ENCODE results near the gene DPM1.

Gene DPM1

DNA sequence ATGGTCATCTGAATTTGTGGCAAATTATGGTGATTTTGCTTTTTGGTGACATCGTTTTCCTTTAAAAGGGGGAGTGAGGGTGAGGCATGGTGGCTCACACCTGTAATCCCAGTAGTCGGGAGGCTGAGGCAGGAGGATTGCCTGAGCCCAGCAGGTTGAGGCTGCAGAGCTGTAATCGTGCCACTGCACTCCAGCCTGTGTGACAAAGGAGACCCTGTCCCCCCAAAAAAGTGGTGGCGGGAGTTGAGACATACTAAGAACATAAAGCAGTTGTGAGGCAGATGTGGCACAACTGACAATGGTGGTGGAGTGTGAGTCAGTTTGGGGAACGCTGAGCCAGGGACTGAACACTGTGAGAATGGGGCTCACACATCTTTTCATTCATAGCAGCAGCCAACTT lies 72.6 kb downstream of the DPM1 start:
- no peak for TF ChIP-seq ZFX (IDR thresholded peaks at IDR 0.05; ENCODE audit: borderline replicate concordance)
- TF ChIP-seq, protein P1, sequence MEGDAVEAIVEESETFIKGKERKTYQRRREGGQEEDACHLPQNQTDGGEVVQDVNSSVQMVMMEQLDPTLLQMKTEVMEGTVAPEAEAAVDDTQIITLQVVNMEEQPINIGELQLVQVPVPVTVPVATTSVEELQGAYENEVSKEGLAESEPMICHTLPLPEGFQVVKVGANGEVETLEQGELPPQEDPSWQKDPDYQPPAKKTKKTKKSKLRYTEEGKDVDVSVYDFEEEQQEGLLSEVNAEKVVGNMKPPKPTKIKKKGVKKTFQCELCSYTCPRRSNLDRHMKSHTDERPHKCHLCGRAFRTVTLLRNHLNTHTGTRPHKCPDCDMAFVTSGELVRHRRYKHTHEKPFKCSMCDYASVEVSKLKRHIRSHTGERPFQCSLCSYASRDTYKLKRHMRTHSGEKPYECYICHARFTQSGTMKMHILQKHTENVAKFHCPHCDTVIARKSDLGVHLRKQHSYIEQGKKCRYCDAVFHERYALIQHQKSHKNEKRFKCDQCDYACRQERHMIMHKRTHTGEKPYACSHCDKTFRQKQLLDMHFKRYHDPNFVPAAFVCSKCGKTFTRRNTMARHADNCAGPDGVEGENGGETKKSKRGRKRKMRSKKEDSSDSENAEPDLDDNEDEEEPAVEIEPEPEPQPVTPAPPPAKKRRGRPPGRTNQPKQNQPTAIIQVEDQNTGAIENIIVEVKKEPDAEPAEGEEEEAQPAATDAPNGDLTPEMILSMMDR (IDR thresholded peaks at IDR 0.05): no peak
- H3K27ac ChIP-seq: no peak overlapping the region

DNA sequence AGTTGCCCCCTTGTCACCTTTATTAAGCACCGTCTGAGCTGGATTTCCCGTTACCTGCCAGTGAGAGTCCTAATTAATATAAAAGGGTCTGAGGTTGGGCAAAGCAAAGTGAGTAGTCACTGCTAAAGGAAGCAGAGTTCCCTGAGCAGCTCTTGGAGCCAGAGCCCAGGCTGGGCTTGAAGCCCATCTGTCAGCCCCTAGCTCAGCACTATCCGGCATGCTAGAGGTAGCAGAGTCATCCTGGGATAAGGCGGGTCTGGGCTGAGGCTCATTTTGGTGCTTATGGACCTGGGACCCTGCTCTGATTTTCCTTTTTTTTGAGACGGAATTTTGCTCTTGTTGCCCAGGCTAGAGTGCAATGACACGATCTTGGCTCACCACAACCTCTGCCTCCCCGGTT lies 73.3 kb downstream of the DPM1 start:
- no peak overlapping the region for H3K27ac ChIP-seq
- TF ChIP-seq, protein P1 (IDR thresholded peaks at IDR 0.05): no peak
- no peak for TF ChIP-seq ZFX (IDR thresholded peaks at IDR 0.05; ENCODE audit: borderline replicate concordance)
